H9 (cell line): ENCODE data around the gene MBD5. TPM values are rescaled to one million over a fixed set of nuclear protein-coding genes. Genes with fewer than 3 reads are reported as not detected.

Experiments
- DNase-seq: peaks from one replicate; pipeline ENCODE4 v3.0.0-alpha.2; 2017
- H2AFZ ChIP-seq: one replicate; pipeline ENCODE4 v1.6.1; 2013; ENCODE audit warnings: mild to moderate bottlenecking, low read length, control low read depth, moderate library complexity
- H2AK5ac ChIP-seq: 2 replicates; pipeline ENCODE4 v1.6.1; 2013; ENCODE audit warnings: low read length, control low read depth, mixed read lengths; ENCODE audit not compliant: insufficient read length
- H2BK120ac ChIP-seq: one replicate; pipeline ENCODE4 v1.6.1; 2013; ENCODE audit warnings: low read depth, mild to moderate bottlenecking, low read length, control low read depth, inconsistent platforms; ENCODE audit not compliant: poor library complexity, severe bottlenecking
- H2BK12ac ChIP-seq: 2 replicates; pipeline ENCODE4 v1.6.1; 2013; ENCODE audit warnings: low read length, control low read depth, mixed read lengths, low read depth; ENCODE audit not compliant: insufficient read length
- H2BK15ac ChIP-seq: 2 replicates; pipeline ENCODE4 v1.6.1; 2013; ENCODE audit warnings: low read depth, low read length, control low read depth
- H2BK20ac ChIP-seq: one replicate; pipeline ENCODE4 v1.6.1; 2013; ENCODE audit warnings: low read depth, mild to moderate bottlenecking, low read length, control low read depth, inconsistent platforms; ENCODE audit not compliant: poor library complexity, severe bottlenecking
- H2BK5ac ChIP-seq: 2 replicates; pipeline ENCODE4 v1.6.1; 2013; ENCODE audit warnings: low read length, control low read depth, mixed read lengths; ENCODE audit not compliant: insufficient read length
- H3K14ac ChIP-seq: 2 replicates; pipeline ENCODE4 v1.6.1; 2013; ENCODE audit warnings: low read length, control low read depth; ENCODE audit not compliant: insufficient read depth
- H3K18ac ChIP-seq: 2 replicates; pipeline ENCODE4 v1.6.1; 2013; ENCODE audit warnings: low read depth, mild to moderate bottlenecking, mixed read lengths, low read length, control low read depth; ENCODE audit not compliant: insufficient read length
- H3K23ac ChIP-seq: 2 replicates; pipeline ENCODE4 v1.6.1; 2013; ENCODE audit warnings: low read length, control low read depth, mixed read lengths, low read depth; ENCODE audit not compliant: insufficient read length
- H3K23me2 ChIP-seq: 2 replicates; pipeline ENCODE4 v1.6.1; 2013; ENCODE audit warnings: low read depth, mild to moderate bottlenecking, mixed read lengths, low read length, control low read depth; ENCODE audit not compliant: insufficient read length, poor library complexity, severe bottlenecking
- H3K27ac ChIP-seq: 2 replicates; pipeline ENCODE4 v1.5.1; 2013; ENCODE audit warnings: low read length, control low read depth, mixed read lengths, low read depth; ENCODE audit not compliant: insufficient read length
- H3K27me3 ChIP-seq: 2 replicates; pipeline ENCODE4 v1.6.1; 2013; ENCODE audit warnings: low read length, control low read depth, inconsistent platforms; ENCODE audit not compliant: insufficient read depth
- H3K4ac ChIP-seq: 2 replicates; pipeline ENCODE4 v1.6.1; 2013; ENCODE audit warnings: low read depth, mild to moderate bottlenecking, control low read depth, inconsistent platforms, low read length, moderate library complexity
- H3K4me1 ChIP-seq: 2 replicates; pipeline ENCODE4 v1.6.1; 2013; ENCODE audit warnings: low read length, control low read depth, inconsistent platforms; ENCODE audit not compliant: insufficient read depth
- H3K4me2 ChIP-seq: 2 replicates; pipeline ENCODE4 v1.6.1; 2013; ENCODE audit warnings: low read length, control low read depth, mixed read lengths; ENCODE audit not compliant: insufficient read length, insufficient read depth
- H3K56ac ChIP-seq: 2 replicates; pipeline ENCODE4 v1.6.1; 2013; ENCODE audit warnings: low read depth, mild to moderate bottlenecking, mixed read lengths, low read length, control low read depth; ENCODE audit not compliant: insufficient read length
- H3K79me1 ChIP-seq: 2 replicates; pipeline ENCODE4 v1.6.1; 2013; ENCODE audit warnings: low read depth, mild to moderate bottlenecking, moderate library complexity, low read length, control low read depth, inconsistent platforms; ENCODE audit not compliant: insufficient read depth, poor library complexity, severe bottlenecking
- H3K79me2 ChIP-seq: 2 replicates; pipeline ENCODE4 v1.6.1; 2013; ENCODE audit warnings: low read length, control low read depth, inconsistent platforms; ENCODE audit not compliant: insufficient read depth
- H3K9ac ChIP-seq: 2 replicates; pipeline ENCODE4 v1.6.1; 2013; ENCODE audit warnings: low read length, control low read depth, mixed read lengths; ENCODE audit not compliant: insufficient read length; ENCODE audit errors: extremely low read depth
- H3K9me3 ChIP-seq: one replicate; pipeline ENCODE4 v1.6.1; 2013; ENCODE audit warnings: low read depth, low read length, inconsistent platforms; ENCODE audit not compliant: control insufficient read depth
- H3T11ph ChIP-seq: one replicate; pipeline ENCODE4 v1.6.1; 2013; ENCODE audit warnings: mild to moderate bottlenecking, low read length, control low read depth, inconsistent platforms
- H4K20me1 ChIP-seq: one replicate; pipeline ENCODE4 v1.6.1; 2013; ENCODE audit not compliant: control insufficient read depth, insufficient read length, insufficient read depth
- H4K5ac ChIP-seq: 2 replicates; pipeline ENCODE4 v1.6.1; 2013; ENCODE audit warnings: low read depth, mild to moderate bottlenecking, mixed read lengths, low read length, control low read depth; ENCODE audit not compliant: insufficient read length
- H4K8ac ChIP-seq: replicated peaks from 2 replicates; pipeline ENCODE4 v1.6.1; 2013; ENCODE audit warnings: low read length, control low read depth, mixed read lengths, low read depth; ENCODE audit not compliant: insufficient read length
- H4K91ac ChIP-seq: 2 replicates; pipeline ENCODE4 v1.6.1; 2013; ENCODE audit warnings: low read depth, mild to moderate bottlenecking, moderate library complexity, mixed read lengths, low read length, control low read depth; ENCODE audit not compliant: insufficient read length
- H3K27ac Mint-ChIP-seq, 3 experiments: 2 replicates in 2 of 3; 3 replicates in 1 of 3; pipeline ENCODE4 v1.8.0; 2020 to 2021; ENCODE audit warnings: mixed read lengths in 3 of 3, mild to moderate bottlenecking in 1 of 3, moderate library complexity in 1 of 3
- H3K27me3 Mint-ChIP-seq: 2 replicates; pipeline ENCODE4 v1.8.0; 2021; ENCODE audit warnings: low read depth, mild to moderate bottlenecking, moderate library complexity, mixed read lengths
- H3K36me3 Mint-ChIP-seq, 3 experiments: 2 replicates in 2 of 3; 3 replicates in 1 of 3; pipeline ENCODE4 v1.8.0; 2020 to 2021; ENCODE audit warnings: low read depth in 3 of 3, mixed read lengths in 3 of 3; ENCODE audit not compliant: insufficient read depth in 1 of 3
- H3K4me1 Mint-ChIP-seq, 2 experiments: 2 replicates each; pipeline ENCODE4 v1.8.0; 2020; ENCODE audit warnings: mixed read lengths in 2 of 2
- H3K4me3 Mint-ChIP-seq, 2 experiments: 2 replicates in 1 of 2; 3 replicates in 1 of 2; pipeline ENCODE4 v1.8.0; 2020 to 2021; ENCODE audit warnings: mild to moderate bottlenecking in 2 of 2, mixed read lengths in 2 of 2, moderate library complexity in 1 of 2
- H3K9me3 Mint-ChIP-seq, 2 experiments: 2 replicates in 1 of 2; 3 replicates in 1 of 2; pipeline ENCODE4 v1.8.0; 2020; ENCODE audit warnings: mild to moderate bottlenecking in 2 of 2, mixed read lengths in 2 of 2, moderate library complexity in 1 of 2
- CTCF ChIP-seq: fragments of 200-600 bp; sonication (generic); conservative IDR thresholded peaks from 3 replicates; pipeline ENCODE4 v1.8.0; 2021; ENCODE audit warnings: antibody characterized with exemption, mild to moderate bottlenecking
- WGBS: extraction: QIAGEN DNeasy Blood & Tissue Kit; methylation state at CpG from one replicate; pipeline ENCODE4 v1.1.7; 2013; ENCODE audit warnings: missing lambda C conversion rate, low lambda C conversion rate, mixed read lengths; ENCODE audit not compliant: insufficient read length; ENCODE audit errors: extremely low coverage; 5-methylcytosine and 5-hydroxymethylcytosine counted together
- total RNA-seq: library from RNA; stranded (reverse); gene quantifications from 2 replicates; pipeline ENCODE4 v1.2.1, GENCODE V29; 2021

Gene MBD5
- total RNA-seq, 1 experiment from 2014 or later, result 23.1 TPM

- no peak overlapping the region for H2BK20ac ChIP-seq
- H4K20me1 ChIP-seq, result no peaks in the 10 kb centered on the region
- no peak overlapping the region for H2BK15ac ChIP-seq
- no peaks in the 10 kb centered on the region for H3K27me3 ChIP-seq
- H3K4ac ChIP-seq, result no peak overlapping the region
- no peaks in the 10 kb centered on the region for H3K23me2 ChIP-seq
- H3K79me2 ChIP-seq, result no peaks in the 10 kb centered on the region
- no peaks in the 10 kb centered on the region for H3K4me1 ChIP-seq
- H3K4me2 ChIP-seq, result no peak overlapping the region
- H2BK120ac ChIP-seq, result no peak overlapping the region
- H3K4me1 Mint-ChIP-seq, result peaks cover 4 to 15% of the 10 kb centered on the region in 2 experiments
- no peak overlapping the region for H2AK5ac ChIP-seq
- H3K9me3 Mint-ChIP-seq, result no peaks in the 10 kb centered on the region
- H3K18ac ChIP-seq, result no peak overlapping the region
- H2AFZ ChIP-seq, result no peak overlapping the region
- H3K9me3 ChIP-seq, result no peaks in the 10 kb centered on the region
- no peak overlapping the region for H3K4me3 Mint-ChIP-seq
- H3K27ac Mint-ChIP-seq, result no peak overlapping the region
- no peak overlapping the region for H2BK12ac ChIP-seq
- WGBS, result no CpG with 5 or more reads among the region's 2 CpGs
- H3K23ac ChIP-seq, result no peak overlapping the region
- no peak overlapping the region for H3K9ac ChIP-seq
- no peak overlapping the region for H3T11ph ChIP-seq
- no peak overlapping the region for H4K8ac ChIP-seq
- no peak overlapping the region for H3K14ac ChIP-seq
- no peak overlapping the region for H3K56ac ChIP-seq
- peaks cover 0 to 5% (median 4%) of the 10 kb centered on the region in 3 experiments; a peak in 4 of 7 replicates for H3K36me3 Mint-ChIP-seq
- TF ChIP-seq CTCF, result no peak
- no peak overlapping the region for H3K27ac ChIP-seq
- peaks cover 3% of the 10 kb centered on the region for H3K79me1 ChIP-seq
- H4K91ac ChIP-seq, result no peak overlapping the region
- no peaks in the 10 kb centered on the region for H3K27me3 Mint-ChIP-seq
- H2BK5ac ChIP-seq, result no peak overlapping the region
- no peak for DNase-seq
- no peak overlapping the region for H4K5ac ChIP-seq
Measured at GRCh38 chr2:148042219-148042618, 21.3 kb downstream of the MBD5 start.
